Measurements from ENCODE around the gene BRCC3.

The BRCC3 gene

GRCh38 chrX:155148724-155149537, 77.6 kb downstream of the BRCC3 start:
- DNase-seq = no peak

DNA sequence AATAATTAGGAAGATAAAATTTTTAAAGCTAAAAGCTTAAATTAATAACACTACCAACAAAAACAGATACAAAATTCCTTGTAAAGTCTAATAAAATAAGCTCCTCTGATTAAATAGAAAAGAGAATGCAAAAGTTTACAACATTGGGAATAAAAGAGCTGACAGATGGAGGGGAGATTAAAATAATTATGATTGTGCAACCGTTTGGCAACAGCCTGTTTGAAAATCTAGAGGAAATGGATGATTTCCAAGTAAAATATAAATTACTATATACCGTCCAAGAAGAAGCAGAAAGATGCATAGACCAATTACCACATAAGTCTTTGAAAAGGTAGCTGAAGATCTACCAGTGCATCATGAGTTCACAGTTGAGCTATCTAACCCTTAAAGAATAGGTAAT, 98.6 kb downstream of the BRCC3 start:
- DNase-seq = no peak
